Peyer's patch (tissue), 4 donors: Measurements from ENCODE around the gene TCHHL1. TPM values are rescaled to one million over a fixed set of nuclear protein-coding genes. Genes with fewer than 3 reads are reported as not detected.

Experiments used
- DNase-seq, 3 donors: peaks; one replicate each; pipeline ENCODE4 v3.0.0-alpha.2; 2017 to 2019
- H3K27ac ChIP-seq, 4 donors: fragments of 200-600 bp; sonication (generic); one replicate each; pipeline ENCODE4 v1.5.1; 2016 to 2019
- H3K27me3 ChIP-seq, 2 donors: fragments of 200-600 bp; sonication (generic); one replicate each; pipeline ENCODE4 v1.5.1; 2019
- H3K36me3 ChIP-seq, 3 donors: fragments of 200-600 bp; sonication (generic); one replicate each; pipeline ENCODE4 v1.5.1; 2016 to 2019
- H3K4me1 ChIP-seq, 4 donors: fragments of 200-600 bp; sonication (generic); one replicate each; pipeline ENCODE4 v1.5.1; 2016 to 2019
- H3K4me3 ChIP-seq, 4 donors: fragments of 200-600 bp; sonication (generic); 1 replicate in 3 of 4; 2 replicates in 1 of 4; pipeline ENCODE4 v1.5.1; 2016 to 2019; ENCODE audit warnings: mild to moderate bottlenecking in 1 of 4
- H3K9me3 ChIP-seq, 4 donors: fragments of 200-600 bp; sonication (generic); one replicate each; pipeline ENCODE4 v1.5.1; 2016 to 2019; ENCODE audit warnings: mild to moderate bottlenecking in 1 of 4
- CTCF ChIP-seq, 6 experiments: fragments of 450-650 bp in 4 of 6; fragments of 200-600 bp in 2 of 6; sonication (generic) in 1 of 6; IDR thresholded peaks; one replicate each; pipeline ENCODE4 v1.5.1; 2017 to 2019; ENCODE audit warnings: antibody characterized with exemption in 6 of 6, mild to moderate bottlenecking in 3 of 6, moderate library complexity in 1 of 6
- POLR2A ChIP-seq, 2 donors: fragments of 450-650 bp; IDR thresholded peaks; one replicate each; pipeline ENCODE4 v1.5.1; 2017; ENCODE audit warnings: antibody characterized with exemption in 2 of 2, mild to moderate bottlenecking in 2 of 2, moderate library complexity in 2 of 2
- total RNA-seq, 4 donors: library from RNA; depleted of rRNA; stranded (reverse); fragments of >200 nt; gene quantifications; one replicate each; pipeline ENCODE4 v1.1.0, GENCODE V29; 2016

TCHHL1 gene
- total RNA-seq, 4 donors from 2014 or later, result not detected

GRCh38 chr1:152067150-152067549 lies 21.7 kb downstream of the TCHHL1 start:
- Histone ChIP-seq H3K4me1 (no peaks in the 10 kb centered on the region), H3K4me3 (no peak overlapping the region), H3K36me3 (no peaks in the 10 kb centered on the region), H3K27ac (no peak overlapping the region), H3K27me3 (no peaks in the 10 kb centered on the region), H3K9me3 (no peaks in the 10 kb centered on the region)
- no peak for DNase-seq
- TF ChIP-seq POLR2A (IDR thresholded peaks at IDR 0.05) (no peak), CTCF (IDR thresholded peaks at IDR 0.05) (no peak)

- no peaks in the 10 kb centered on the region for H3K4me1 ChIP-seq
- no peaks in the 10 kb centered on the region for H3K27me3 ChIP-seq
- H3K27ac ChIP-seq, result no peak overlapping the region
- DNase-seq, result no peak
- TF ChIP-seq POLR2A (IDR thresholded peaks at IDR 0.05) (no peak), CTCF (IDR thresholded peaks at IDR 0.05) (no peak)
- H3K4me3 ChIP-seq, result no peak overlapping the region
- no peaks in the 10 kb centered on the region for H3K36me3 ChIP-seq
- H3K9me3 ChIP-seq, result no peaks in the 10 kb centered on the region
Measured at GRCh38 chr1:152061952-152062351, 26.9 kb downstream of the TCHHL1 start.

GRCh38 chr1:152053375-152053774 lies 35.5 kb downstream of the TCHHL1 start:
- H3K9me3 ChIP-seq, result no peaks in the 10 kb centered on the region
- TF ChIP-seq CTCF (IDR thresholded peaks at IDR 0.05) (no peak), POLR2A (IDR thresholded peaks at IDR 0.05) (no peak)
- peaks cover 0 to 4% (median 1%) of the 10 kb centered on the region in 4 donors for H3K4me1 ChIP-seq
- no peak overlapping the region for H3K27ac ChIP-seq
- no peak overlapping the region for H3K4me3 ChIP-seq
- DNase-seq, result peak in 1 of 3 donors; percentile 53
- no peaks in the 10 kb centered on the region for H3K27me3 ChIP-seq
- H3K36me3 ChIP-seq, result no peaks in the 10 kb centered on the region

GRCh38 chr1:152052606-152053005 lies 36.3 kb downstream of the TCHHL1 start:
- Histone ChIP-seq H3K27ac (no peak overlapping the region), H3K36me3 (no peaks in the 10 kb centered on the region), H3K27me3 (no peaks in the 10 kb centered on the region), H3K4me1 (peaks cover under 1 to 10% (median 4%) of the 10 kb centered on the region in 4 donors), H3K9me3 (no peaks in the 10 kb centered on the region), H3K4me3 (no peak overlapping the region)
- DNase-seq, result peak; percentile 85 to 95 (median 87)
- no peak for TF ChIP-seq POLR2A (IDR thresholded peaks at IDR 0.05)
- TF ChIP-seq CTCF (IDR thresholded peaks at IDR 0.05), result peak; percentile 83 to 93 (median 90)

GRCh38 chr1:152050886-152051675 lies 37.8 kb downstream of the TCHHL1 start:
- DNase-seq, result no peak
- H3K9me3 ChIP-seq, result no peaks in the 10 kb centered on the region

More at GRCh38 chr1:152050886-152051675, 37.8 kb downstream of the TCHHL1 start:
- Histone ChIP-seq H3K27me3 (no peaks in the 10 kb centered on the region), H3K4me1 (peaks cover 3 to 16% (median 12%) of the 10 kb centered on the region in 4 donors), H3K4me3 (no peak overlapping the region), H3K27ac (no peak overlapping the region), H3K36me3 (no peaks in the 10 kb centered on the region)
- TF ChIP-seq POLR2A (IDR thresholded peaks at IDR 0.05), result no peak
- TF ChIP-seq CTCF (IDR thresholded peaks at IDR 0.05), result no peak
